Measurements from ENCODE around the gene CCIN. TPM values are rescaled to one million over a fixed set of nuclear protein-coding genes. Genes with fewer than 3 reads are reported as not detected.
A peak's percentile ranks its signal among the peaks of the same experiment; 100 is the strongest.

CCIN gene
- total and polyA plus RNA-seq, 2 of the 13 experiments (the other 11 are each of a cell fraction or from before 2014, with no cell fraction given) = not detected

GRCh38 chr9:36190388-36191289 lies 21.5 kb downstream of the CCIN start, which contains the start of gene CLTA (continued):
- TF ChIP-seq RNF219 (CRISPR knock-in tag; IDR thresholded peaks at IDR 0.05) = no peak
- no peak for TF ChIP-seq LRRFIP1 (CRISPR knock-in tag; conservative IDR thresholded peaks at IDR 0.05)
- TF ChIP-seq HINFP (CRISPR knock-in tag; IDR thresholded peaks at IDR 0.05; ENCODE audit: low read depth) = no peak
- TF ChIP-seq NR2C2 (CRISPR knock-in tag; IDR thresholded peaks at IDR 0.05; ENCODE audit: borderline replicate concordance) = peak; percentile 64; the same call in 1 of the 2 replicates
- peak; percentile 79; the same call in 1 of the 2 replicates for TF ChIP-seq ZFP37 (CRISPR knock-in tag; IDR thresholded peaks at IDR 0.05; ENCODE audit: borderline replicate concordance)
- peak; percentile 22 for TF ChIP-seq ZNF781 (CRISPR knock-in tag; IDR thresholded peaks at IDR 0.05; ENCODE audit: borderline replicate concordance, not compliant biosample characterization)
- peak; percentile 74; the same call in 1 of the 2 replicates for TF ChIP-seq DZIP1 (CRISPR knock-in tag; IDR thresholded peaks at IDR 0.05)
- no peak for TF ChIP-seq TBL1XR1 (IDR thresholded peaks at IDR 0.05; ENCODE audit: borderline replicate concordance, low read length, partially characterized antibody)
- peak; percentile 25; the same call in 1 of the 2 replicates for TF ChIP-seq ZNF121 (CRISPR knock-in tag; IDR thresholded peaks at IDR 0.05)
- TF ChIP-seq ZNF558 (CRISPR knock-in tag; IDR thresholded peaks at IDR 0.05; ENCODE audit: borderline replicate concordance) = peak; percentile 69; the same call in 1 of the 2 replicates
- TF ChIP-seq TARDBP (CRISPR knock-in tag; IDR thresholded peaks at IDR 0.05) = no peak
- TF ChIP-seq HOMEZ (CRISPR knock-in tag; IDR thresholded peaks at IDR 0.05; ENCODE audit: low read depth) = 0 out of 2 replicates have a peak, but pooled peaks have one; percentile 46
- peak; percentile 61; the same call in 1 of the 2 replicates for TF ChIP-seq ZNF350 (CRISPR knock-in tag; IDR thresholded peaks at IDR 0.05; ENCODE audit: borderline replicate concordance, low read depth)
- peak; percentile 53; the same call in 1 of the 2 replicates for TF ChIP-seq SMAD3 (CRISPR knock-in tag; IDR thresholded peaks at IDR 0.05)

All from HepG2 (cell line).